Eye (tissue), 1 donor: Measurements from ENCODE around the gene MRPL45.
A peak's percentile ranks its signal among the peaks of the same experiment; 100 is the strongest.

ENCODE experiments used
- DNase-seq: peaks from one replicate; pipeline ENCODE4 v3.0.0-alpha.2; 2015

The MRPL45 gene

GRCh38 chr17:38325221-38325851 is 28.4 kb downstream of the MRPL45 start:
- DNase-seq, result peak; percentile 63

- no peak for DNase-seq
Measured at GRCh38 chr17:38326996-38327792, 30.2 kb downstream of the MRPL45 start.

- no peak for DNase-seq
Measured at GRCh38 chr17:38327936-38328335, 31.0 kb downstream of the MRPL45 start.

GRCh38 chr17:38328620-38329019 is 31.7 kb downstream of the MRPL45 start:
- DNase-seq, result no peak

- no peak for DNase-seq
Measured at GRCh38 chr17:38329284-38329683, 32.3 kb downstream of the MRPL45 start.

- no peak for DNase-seq
Measured at GRCh38 chr17:38329808-38330730, 33.1 kb downstream of the MRPL45 start.

GRCh38 chr17:38330941-38331411 is 34.0 kb downstream of the MRPL45 start:
- DNase-seq, result no peak

- DNase-seq, result no peak
Measured at GRCh38 chr17:38332735-38333134, 35.8 kb downstream of the MRPL45 start.

GRCh38 chr17:38333635-38334295 is 36.8 kb downstream of the MRPL45 start:
- DNase-seq, result peak; percentile 61

GRCh38 chr17:38334480-38335364 is 37.8 kb downstream of the MRPL45 start:
- no peak for DNase-seq

- no peak for DNase-seq
Measured at GRCh38 chr17:38336838-38337237, 39.9 kb downstream of the MRPL45 start.

GRCh38 chr17:38338053-38338452 is 41.1 kb downstream of the MRPL45 start:
- no peak for DNase-seq

- DNase-seq, result no peak
Measured at GRCh38 chr17:38338535-38338934, 41.6 kb downstream of the MRPL45 start.

GRCh38 chr17:38339891-38340290 is 42.9 kb downstream of the MRPL45 start:
- no peak for DNase-seq

GRCh38 chr17:38341035-38341721 is 44.2 kb downstream of the MRPL45 start:
- DNase-seq, result peak; percentile 72

- no peak for DNase-seq
Measured at GRCh38 chr17:38342886-38343607, 46.1 kb downstream of the MRPL45 start.

- DNase-seq, result no peak
Measured at GRCh38 chr17:38343608-38344419, 46.8 kb downstream of the MRPL45 start, which contains the start of gene GPR179. TSS of gene GPR179 (minus strand) at chr17:38343956. CDS start at chr17:38343789, 167 bp downstream.

- DNase-seq, result no peak
Measured at GRCh38 chr17:38344420-38344745, 47.4 kb downstream of the MRPL45 start.

- no peak for DNase-seq
Measured at GRCh38 chr17:38345743-38346142, 48.8 kb downstream of the MRPL45 start.
